D721Med (cell line): ENCODE results near the gene NPFF.
"Not testable (repeated sequence)": the region's sequence is repeated elsewhere in the genome, so short reads cannot be mapped to it uniquely, and the experiment has no call there.

Source experiments
- DNase-seq: peaks from one replicate; pipeline ENCODE4 v3.0.0; 2011; ENCODE audit warnings: low spot score; ENCODE audit not compliant: insufficient read length
- FAIRE-seq: peaks from 2 replicates; lab custom pipeline; 2011; peaks lifted over from hg19 to GRCh38; lab: Jason Lieb, UNC
- TF ChIP-seq, protein P1 (sequence below): IDR thresholded peaks from 2 replicates; pipeline ENCODE4 v1.5.1; 2012; ENCODE audit warnings: mild to moderate bottlenecking, control low read depth; ENCODE audit not compliant: insufficient read depth; ENCODE audit errors: missing control alignments

NPFF gene, protein sequence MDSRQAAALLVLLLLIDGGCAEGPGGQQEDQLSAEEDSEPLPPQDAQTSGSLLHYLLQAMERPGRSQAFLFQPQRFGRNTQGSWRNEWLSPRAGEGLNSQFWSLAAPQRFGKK

DNA sequence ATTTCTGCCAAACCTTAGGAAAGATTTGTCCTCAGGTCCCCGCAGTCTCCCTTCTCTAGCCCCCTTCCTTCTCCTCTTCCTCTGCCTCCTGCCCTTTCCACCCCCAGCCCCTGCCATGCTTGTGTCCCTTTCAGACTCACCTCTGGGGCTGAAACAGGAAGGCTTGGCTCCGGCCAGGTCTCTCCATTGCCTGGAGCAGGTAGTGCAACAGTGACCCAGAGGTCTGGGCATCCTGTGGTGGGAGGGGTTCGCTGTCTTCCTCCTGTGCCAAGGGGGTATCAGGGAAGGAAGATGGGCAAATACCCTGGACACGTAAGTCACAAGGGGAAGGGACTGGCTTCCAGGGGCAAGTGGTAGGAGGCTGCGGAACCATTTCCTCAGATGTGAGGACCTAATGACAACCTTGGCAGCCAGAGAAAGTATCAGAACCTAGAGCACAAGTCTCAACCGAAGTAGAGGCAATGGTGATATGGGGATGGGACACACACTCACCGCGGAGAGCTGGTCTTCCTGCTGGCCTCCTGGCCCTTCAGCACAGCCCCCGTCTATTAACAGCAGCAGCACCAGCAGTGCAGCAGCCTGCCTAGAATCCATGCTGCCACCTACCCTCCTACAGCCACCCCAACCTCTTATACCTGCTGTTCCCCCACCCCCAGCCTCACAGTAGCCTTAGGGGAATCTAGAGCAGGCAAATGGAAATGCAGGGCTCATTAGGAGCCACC, at the start of gene NPFF:
Gene NPFF, minus strand, starts transcription at position 604 of the 722 bp plus-strand sequence. Its CDS starts 10 bp downstream, at position 594.
- FAIRE-seq: no peak
- DNase-seq: no peak
- TF ChIP-seq, protein P1, sequence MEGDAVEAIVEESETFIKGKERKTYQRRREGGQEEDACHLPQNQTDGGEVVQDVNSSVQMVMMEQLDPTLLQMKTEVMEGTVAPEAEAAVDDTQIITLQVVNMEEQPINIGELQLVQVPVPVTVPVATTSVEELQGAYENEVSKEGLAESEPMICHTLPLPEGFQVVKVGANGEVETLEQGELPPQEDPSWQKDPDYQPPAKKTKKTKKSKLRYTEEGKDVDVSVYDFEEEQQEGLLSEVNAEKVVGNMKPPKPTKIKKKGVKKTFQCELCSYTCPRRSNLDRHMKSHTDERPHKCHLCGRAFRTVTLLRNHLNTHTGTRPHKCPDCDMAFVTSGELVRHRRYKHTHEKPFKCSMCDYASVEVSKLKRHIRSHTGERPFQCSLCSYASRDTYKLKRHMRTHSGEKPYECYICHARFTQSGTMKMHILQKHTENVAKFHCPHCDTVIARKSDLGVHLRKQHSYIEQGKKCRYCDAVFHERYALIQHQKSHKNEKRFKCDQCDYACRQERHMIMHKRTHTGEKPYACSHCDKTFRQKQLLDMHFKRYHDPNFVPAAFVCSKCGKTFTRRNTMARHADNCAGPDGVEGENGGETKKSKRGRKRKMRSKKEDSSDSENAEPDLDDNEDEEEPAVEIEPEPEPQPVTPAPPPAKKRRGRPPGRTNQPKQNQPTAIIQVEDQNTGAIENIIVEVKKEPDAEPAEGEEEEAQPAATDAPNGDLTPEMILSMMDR: no peak

DNA sequence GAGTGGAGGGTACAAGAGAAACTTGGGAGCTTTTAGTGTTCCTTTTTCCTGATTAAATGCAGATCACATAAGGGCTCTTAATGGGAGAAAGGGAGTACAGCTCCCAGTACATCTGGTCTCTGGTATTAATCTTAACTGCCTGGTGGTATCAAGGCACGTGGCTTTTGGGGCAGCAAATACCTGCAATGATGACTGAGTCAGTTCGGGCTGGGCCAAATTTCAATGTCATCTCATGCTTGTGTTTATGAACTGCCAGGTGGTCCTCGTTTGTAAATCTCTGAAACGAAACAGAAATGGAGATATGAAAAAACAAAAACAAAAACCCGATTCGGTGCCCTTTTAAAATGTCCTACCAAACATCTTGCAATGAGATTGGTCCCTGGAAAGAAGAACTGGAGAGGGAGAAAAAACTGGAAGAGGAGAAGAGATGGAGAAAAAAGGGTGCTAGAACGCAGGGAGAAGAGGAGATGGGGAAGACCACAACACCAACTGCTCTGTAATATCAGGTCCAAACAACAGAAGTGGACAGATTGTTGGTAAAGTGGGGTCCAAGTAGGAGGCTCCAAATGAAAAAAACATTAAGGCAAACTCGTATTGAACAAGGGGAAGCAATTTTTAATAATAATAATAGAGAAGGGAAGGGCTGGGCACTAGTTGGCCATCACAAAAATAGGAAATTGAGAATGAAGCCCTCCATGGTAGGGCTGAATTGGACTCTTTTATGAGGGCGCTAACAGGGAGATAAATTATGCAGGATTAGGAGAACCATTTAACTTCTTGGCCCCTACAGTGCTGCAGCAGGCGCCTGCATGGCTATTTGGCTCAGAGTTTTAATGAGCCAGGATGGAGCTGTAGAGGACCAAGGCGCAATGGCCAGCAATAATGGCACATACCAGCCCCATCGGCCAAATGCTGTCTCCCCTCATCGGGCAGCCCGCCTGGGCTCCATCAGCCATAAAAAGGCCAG, 45.4 kb upstream of the NPFF start:
- FAIRE-seq: no peak
- TF ChIP-seq, protein P1: no peak
- no peak for DNase-seq

DNA sequence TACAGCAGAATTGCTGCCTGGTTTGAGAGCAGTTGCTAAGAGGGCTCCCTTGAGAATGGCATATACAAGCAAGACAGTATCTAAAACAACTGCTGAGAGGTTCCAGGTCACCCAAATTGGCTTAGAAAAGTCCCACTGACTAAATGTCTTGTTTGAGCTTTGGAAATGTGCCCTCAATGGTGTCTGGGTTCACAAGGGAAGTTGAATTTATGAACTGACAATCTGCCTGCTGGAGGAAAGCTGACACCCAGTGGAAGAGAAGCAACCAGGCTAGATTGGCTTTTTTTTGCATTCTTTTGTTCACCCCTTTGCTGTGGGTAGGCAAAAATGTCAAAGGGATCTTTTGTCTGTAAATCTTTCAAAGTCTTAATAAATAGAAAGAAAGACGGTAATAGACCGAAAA, 44.6 kb upstream of the NPFF start:
- no peak for FAIRE-seq
- TF ChIP-seq, protein P1: no peak
- DNase-seq: no peak

DNA sequence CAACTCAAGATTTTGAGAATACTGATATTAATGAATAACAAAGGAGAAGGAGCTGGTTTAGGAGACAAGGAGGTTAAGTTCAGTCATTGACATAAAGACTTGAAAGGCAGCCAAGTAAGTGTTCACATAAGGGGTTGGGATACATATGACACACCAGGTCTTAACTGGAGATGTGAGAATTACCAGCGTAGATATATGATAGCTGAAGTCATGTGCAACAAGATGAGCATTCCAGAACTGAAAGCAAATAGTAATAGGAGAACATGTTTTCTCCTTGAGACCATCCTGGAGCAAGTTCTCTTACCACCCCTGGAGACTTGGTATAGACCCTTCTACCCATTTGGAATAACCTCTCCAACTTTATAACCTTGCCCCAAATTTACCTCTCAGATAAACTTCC, 43.3 kb upstream of the NPFF start:
- FAIRE-seq: no peak
- TF ChIP-seq, protein P1: no peak
- DNase-seq: no peak

DNA sequence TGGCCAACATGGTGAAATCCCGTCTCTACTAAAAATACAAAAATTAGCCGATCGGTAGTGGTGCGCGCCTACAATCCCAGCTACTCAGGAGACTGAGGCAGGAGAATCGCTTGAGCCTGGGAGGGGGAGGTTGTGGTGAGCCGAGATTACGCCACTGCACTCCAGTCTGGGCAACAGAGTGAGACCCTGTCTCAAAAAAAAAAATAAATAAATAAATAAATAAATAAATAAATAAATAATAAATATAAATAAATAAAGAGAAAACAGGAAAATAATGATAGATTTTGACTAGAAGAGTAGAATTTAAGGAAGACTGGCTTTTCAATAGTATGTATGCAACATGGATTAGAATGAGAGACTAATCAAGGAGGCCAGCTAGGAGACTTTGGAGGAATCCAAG, 42.8 kb upstream of the NPFF start:
- not testable (repeated sequence) for DNase-seq

DNA sequence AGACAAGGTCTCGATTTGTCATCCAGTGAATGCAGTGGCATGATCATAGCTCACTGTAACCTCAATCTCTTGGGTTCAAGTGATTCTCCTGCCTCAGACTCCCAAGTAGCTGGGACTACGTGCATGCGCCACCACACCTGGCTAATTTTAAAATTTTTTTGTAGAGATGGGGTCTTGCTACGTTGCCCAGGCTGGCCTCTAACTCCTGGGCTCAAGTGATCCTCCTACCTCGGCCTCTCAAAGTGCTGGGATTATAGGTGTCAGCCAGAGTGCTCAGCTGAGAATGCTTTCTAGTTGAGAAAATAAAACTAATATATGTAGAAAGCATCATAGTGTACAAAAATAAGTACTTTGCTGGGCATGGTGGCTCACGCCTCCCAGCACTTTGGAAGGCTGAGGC, 41.1 kb upstream of the NPFF start:
- not testable (repeated sequence) for FAIRE-seq, DNase-seq

More for the DNA sequence above, 42.8 kb upstream of the NPFF start:
- not testable (repeated sequence) for FAIRE-seq

DNA sequence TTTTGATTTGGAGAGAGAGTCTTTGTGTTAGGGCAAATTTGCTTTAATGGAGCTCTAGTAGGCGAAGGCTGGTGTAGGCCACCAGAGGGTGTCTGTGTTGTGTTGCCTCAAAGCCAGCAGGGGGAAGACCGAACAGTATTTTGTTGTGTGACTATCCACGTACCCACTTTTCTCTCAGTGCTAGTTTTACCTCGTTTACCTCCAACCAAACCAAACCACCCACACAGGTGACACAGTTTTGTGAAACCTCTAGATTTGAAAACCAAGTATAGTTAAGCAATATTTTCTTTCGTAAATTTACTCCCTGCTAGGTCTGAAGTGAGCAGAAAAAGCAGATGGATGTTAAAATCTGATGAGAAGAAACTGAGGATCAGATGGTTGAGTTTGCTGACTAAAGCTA, 36.3 kb upstream of the NPFF start:
- FAIRE-seq (no peak), DNase-seq (no peak)
- TF ChIP-seq, protein P1: peak; percentile 73

DNA sequence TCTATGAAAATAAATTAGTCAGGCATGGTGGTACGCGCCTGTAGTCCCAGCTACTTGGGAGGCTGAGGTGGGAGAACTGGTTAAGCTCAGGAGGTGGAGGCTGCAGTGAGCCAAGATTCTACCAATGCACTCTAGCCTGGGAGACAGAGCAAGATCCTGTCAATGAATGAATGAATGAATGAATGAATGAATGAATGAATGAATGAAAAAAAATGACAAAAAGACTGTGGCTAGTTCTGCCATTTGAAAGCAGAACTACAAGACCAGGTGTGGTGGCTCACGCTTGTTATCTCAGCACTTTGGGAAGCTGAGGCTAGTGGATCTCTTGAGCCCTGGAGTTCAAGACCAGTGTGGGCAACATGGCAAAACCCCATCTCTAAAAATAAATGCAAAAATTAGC, 32.2 kb upstream of the NPFF start:
- TF ChIP-seq, protein P1: no peak
- FAIRE-seq (no peak), DNase-seq (no peak)
